Osteoblast (primary cell): ENCODE results near the gene UGT8. TPM values are rescaled to one million over a fixed set of nuclear protein-coding genes. Genes with fewer than 3 reads are reported as not detected.
"Not testable (repeated sequence)": the region's sequence is repeated elsewhere in the genome, so short reads cannot be mapped to it uniquely, and the experiment has no call there.

ENCODE experiments used
- DNase-seq: peaks from one replicate; pipeline ENCODE4 v3.0.0; 2011; ENCODE audit warnings: low spot score, mixed read lengths; ENCODE audit not compliant: insufficient read length; ENCODE audit errors: missing footprints
- H2AFZ ChIP-seq: 2 replicates; pipeline ENCODE4 v1.6.0; 2011; ENCODE audit warnings: mild to moderate bottlenecking, low read length
- H3K27ac ChIP-seq: 2 replicates; pipeline ENCODE4 v1.5.1; 2011; ENCODE audit warnings: mild to moderate bottlenecking, low read depth, low read length, moderate library complexity
- H3K27me3 ChIP-seq: 2 replicates; pipeline ENCODE4 v1.6.0; 2012; ENCODE audit warnings: mild to moderate bottlenecking, control low read depth, inconsistent platforms, low read length, moderate library complexity; ENCODE audit not compliant: insufficient read depth
- H3K36me3 ChIP-seq: 2 replicates; pipeline ENCODE4 v1.5.1; 2011; ENCODE audit warnings: mild to moderate bottlenecking, low read length, control low read depth, moderate library complexity; ENCODE audit not compliant: insufficient read depth
- H3K4me1 ChIP-seq: 2 replicates; pipeline ENCODE4 v1.5.1; 2011; ENCODE audit warnings: mild to moderate bottlenecking, low read length, control low read depth, moderate library complexity; ENCODE audit not compliant: insufficient read depth
- H3K4me2 ChIP-seq: 2 replicates; pipeline ENCODE4 v1.6.0; 2011; ENCODE audit warnings: mild to moderate bottlenecking, low read length; ENCODE audit not compliant: insufficient read depth
- H3K4me3 ChIP-seq: fragments of 200-600 bp; sonication (generic); 3 replicates; pipeline ENCODE4 v1.5.1; 2012; ENCODE audit warnings: mild to moderate bottlenecking, low read length, inconsistent platforms; ENCODE audit not compliant: insufficient read depth
- H3K79me2 ChIP-seq: 2 replicates; pipeline ENCODE4 v1.6.0; 2012; ENCODE audit warnings: mild to moderate bottlenecking, low read length, control low read depth, inconsistent platforms; ENCODE audit not compliant: insufficient read depth
- H3K9me3 ChIP-seq: 2 replicates; pipeline ENCODE4 v1.5.1; 2011; ENCODE audit warnings: low read depth, low read length, control low read depth
- H4K20me1 ChIP-seq: 2 replicates; pipeline ENCODE4 v1.6.0; 2012; ENCODE audit warnings: mild to moderate bottlenecking, low read length, control low read depth; ENCODE audit not compliant: insufficient read depth
- CTCF ChIP-seq: IDR thresholded peaks from 2 replicates; pipeline ENCODE4 v1.5.1; 2011; ENCODE audit warnings: mild to moderate bottlenecking, low read depth, low read length, moderate library complexity; ENCODE audit errors: extremely low read depth
- total RNA-seq: library from RNA; depleted of rRNA; stranded (reverse); fragments of >200 nt; gene quantifications from 2 replicates; pipeline ENCODE4 v1.2.3, GENCODE V29; 2012

UGT8 gene
- total RNA-seq, 1 donor, result under 0.01 TPM

GRCh38 chr4:114663083-114663482 lies 64.5 kb downstream of the UGT8 start:
- TF ChIP-seq CTCF, result no peak
- Histone ChIP-seq H3K4me1 (no peaks in the 10 kb centered on the region), H3K27ac (no peak overlapping the region)

GRCh38 chr4:114668577-114668976 lies 70.0 kb downstream of the UGT8 start:
- Histone ChIP-seq H3K4me3 (no peak overlapping the region), H3K4me1 (no peaks in the 10 kb centered on the region), H3K4me2 (no peak overlapping the region), H3K27ac (no peak overlapping the region), H3K36me3 (no peaks in the 10 kb centered on the region), H3K9me3 (no peaks in the 10 kb centered on the region), H2AFZ (no peak overlapping the region), H3K79me2 (no peaks in the 10 kb centered on the region), H4K20me1 (no peaks in the 10 kb centered on the region), H3K27me3 (no peaks in the 10 kb centered on the region)
- DNase-seq, result no peak
- no peak for TF ChIP-seq CTCF

More at GRCh38 chr4:114663083-114663482, 64.5 kb downstream of the UGT8 start:
- H3K27me3 ChIP-seq, result no peaks in the 10 kb centered on the region
- no peak for DNase-seq
- H2AFZ ChIP-seq, result no peak overlapping the region
- no peak overlapping the region for H3K4me2 ChIP-seq
- no peaks in the 10 kb centered on the region for H4K20me1 ChIP-seq
- no peaks in the 10 kb centered on the region for H3K79me2 ChIP-seq
- H3K9me3 ChIP-seq, result no peaks in the 10 kb centered on the region
- no peak overlapping the region for H3K4me3 ChIP-seq
- H3K36me3 ChIP-seq, result no peaks in the 10 kb centered on the region

- DNase-seq, H3K9me3 ChIP-seq, H3K4me2 ChIP-seq, H4K20me1 ChIP-seq, H2AFZ ChIP-seq, H3K36me3 ChIP-seq, H3K27ac ChIP-seq, H3K27me3 ChIP-seq, H3K79me2 ChIP-seq, H3K4me1 ChIP-seq, H3K4me3 ChIP-seq: not testable (repeated sequence)
Measured at GRCh38 chr4:114670733-114671132, 72.1 kb downstream of the UGT8 start.

GRCh38 chr4:114673306-114673705 lies 74.7 kb downstream of the UGT8 start:
- H3K9me3 ChIP-seq, result no peaks in the 10 kb centered on the region
- no peak for TF ChIP-seq CTCF
- H3K4me1 ChIP-seq, result no peaks in the 10 kb centered on the region
- DNase-seq, result no peak
- no peak overlapping the region for H3K4me2 ChIP-seq
- no peak overlapping the region for H3K4me3 ChIP-seq
- H2AFZ ChIP-seq, result no peak overlapping the region
- H3K27ac ChIP-seq, result no peak overlapping the region
- no peaks in the 10 kb centered on the region for H3K27me3 ChIP-seq
- H4K20me1 ChIP-seq, result no peaks in the 10 kb centered on the region
- no peaks in the 10 kb centered on the region for H3K79me2 ChIP-seq
- no peaks in the 10 kb centered on the region for H3K36me3 ChIP-seq

- Histone ChIP-seq H3K36me3 (no peaks in the 10 kb centered on the region), H3K4me1 (no peaks in the 10 kb centered on the region), H4K20me1 (no peaks in the 10 kb centered on the region), H2AFZ (no peak overlapping the region), H3K4me3 (no peak overlapping the region), H3K27me3 (no peaks in the 10 kb centered on the region), H3K79me2 (no peaks in the 10 kb centered on the region), H3K9me3 (no peaks in the 10 kb centered on the region), H3K4me2 (no peak overlapping the region), H3K27ac (no peak overlapping the region)
- TF ChIP-seq CTCF, result no peak
- no peak for DNase-seq
Measured at GRCh38 chr4:114674080-114674479, 75.5 kb downstream of the UGT8 start.
